H1 (cell line): ENCODE measurements around the gene ELOA. TPM values are rescaled to one million over a fixed set of nuclear protein-coding genes. Genes with fewer than 3 reads are reported as not detected.

Experiments
- CTCF ChIA-PET: fragments of 300-600 bp; sonication (Branson Sonifier 250); formaldehyde crosslinking; loops from one replicate; lab custom pipeline; 2021; ENCODE audit not compliant: partially characterized antibody; lab: Charles Lee
- POLR2A ChIA-PET: fragments of 300-600 bp; sonication (Branson Sonifier 250); formaldehyde crosslinking; loops from one replicate; lab custom pipeline; 2021; ENCODE audit warnings: inconsistent platforms; ENCODE audit not compliant: partially characterized antibody; lab: Charles Lee
- DNase-seq, 2 experiments: peaks; one replicate each; pipeline versions ENCODE4 v3.0.0 to v3.0.0-alpha.2; 2010 to 2022; ENCODE audit warnings: low spot score in 2 of 2, low read depth in 1 of 2, mixed read lengths in 1 of 2
- FAIRE-seq: peaks from 2 replicates; lab custom pipeline; 2011; peaks lifted over from hg19 to GRCh38; lab: Jason Lieb, UNC
- H2AFZ ChIP-seq: 2 replicates; pipeline ENCODE4 v1.8.1; 2012; ENCODE audit warnings: low read length, inconsistent platforms
- H2AK5ac ChIP-seq: 2 replicates; pipeline ENCODE4 v1.6.1; 2013; ENCODE audit warnings: low read depth, low read length
- H2BK120ac ChIP-seq: replicated peaks from 2 replicates; pipeline ENCODE3; 2013; ENCODE audit warnings: low read depth, low read length, inconsistent platforms
- H2BK12ac ChIP-seq: 2 replicates; pipeline ENCODE4 v1.6.1; 2013; ENCODE audit warnings: low read depth, low read length
- H2BK15ac ChIP-seq: 2 replicates; pipeline ENCODE4 v1.6.1; 2013; ENCODE audit warnings: low read length
- H2BK20ac ChIP-seq: 2 replicates; pipeline ENCODE4 v1.6.1; 2013; ENCODE audit warnings: low read length
- H2BK5ac ChIP-seq: 2 replicates; pipeline ENCODE4 v1.6.1; 2013; ENCODE audit warnings: low read depth, low read length
- H3K14ac ChIP-seq: 2 replicates; pipeline ENCODE4 v1.6.1; 2013; ENCODE audit warnings: inconsistent platforms; ENCODE audit not compliant: insufficient read length
- H3K18ac ChIP-seq: 2 replicates; pipeline ENCODE4 v1.6.1; 2013; ENCODE audit warnings: low read length; ENCODE audit errors: extremely low read depth
- H3K23ac ChIP-seq: 2 replicates; pipeline ENCODE4 v1.6.1; 2013; ENCODE audit warnings: inconsistent platforms; ENCODE audit not compliant: insufficient read length
- H3K23me2 ChIP-seq: 2 replicates; pipeline ENCODE4 v1.6.1; 2013; ENCODE audit warnings: low read depth, low read length
- H3K27ac ChIP-seq: 2 replicates; pipeline ENCODE4 v1.6.1; 2011; ENCODE audit warnings: low read depth, low read length, inconsistent platforms
- H3K27me3 ChIP-seq, 4 experiments: replicated peaks in 1 of 4; 1 replicate in 1 of 4; 2 replicates in 3 of 4; pipeline versions ENCODE4 v1.6.1 to v1.8.1; 2011 to 2013; ENCODE audit warnings: low read length in 3 of 4, mild to moderate bottlenecking in 3 of 4, inconsistent platforms in 2 of 4, mixed read lengths in 2 of 4, moderate library complexity in 1 of 4; ENCODE audit not compliant: control insufficient read depth in 3 of 4, insufficient read depth in 3 of 4; ENCODE audit errors: extremely low read depth in 1 of 4
- H3K36me3 ChIP-seq, 4 experiments: 2 replicates each; pipeline versions ENCODE4 v1.6.1 to v1.8.1; 2011 to 2013; ENCODE audit warnings: mild to moderate bottlenecking in 4 of 4, low read length in 3 of 4, moderate library complexity in 2 of 4, control low read depth in 1 of 4, inconsistent platforms in 1 of 4; ENCODE audit not compliant: insufficient read depth in 4 of 4, control insufficient read depth in 2 of 4
- H3K4ac ChIP-seq: replicated peaks from 2 replicates; pipeline ENCODE3; 2013; ENCODE audit warnings: low read length, low read depth, mixed read lengths, inconsistent platforms; ENCODE audit not compliant: insufficient read length
- H3K4me1 ChIP-seq, 4 experiments: replicated peaks in 1 of 4; 1 replicate in 1 of 4; 2 replicates in 3 of 4; pipeline versions ENCODE4 v1.6.1 to v1.8.1; 2011 to 2013; ENCODE audit warnings: low read length in 3 of 4, inconsistent platforms in 2 of 4, mixed read lengths in 1 of 4; ENCODE audit not compliant: insufficient read depth in 4 of 4, control insufficient read depth in 3 of 4
- H3K4me2 ChIP-seq, 2 experiments: 2 replicates each; pipeline versions ENCODE4 v1.6.1 to v1.8.1; 2011 to 2013; ENCODE audit warnings: low read depth in 2 of 2, low read length in 2 of 2, control low read depth in 1 of 2, inconsistent platforms in 1 of 2, mild to moderate bottlenecking in 1 of 2; ENCODE audit not compliant: insufficient read depth in 1 of 2
- H3K4me3 ChIP-seq, 4 experiments: fragments of 200-600, 300-600 bp in 1 of 4; sonication (generic), shearing (Covaris generic), sonication (Bioruptor Twin) in 1 of 4; 2 replicates each; pipeline versions ENCODE4 v1.5.1 to v1.8.1; 2011 to 2016; ENCODE audit warnings: low read length in 4 of 4, low read depth in 3 of 4, control low read depth in 2 of 4, inconsistent platforms in 2 of 4, mild to moderate bottlenecking in 2 of 4, mixed read lengths in 1 of 4, moderate library complexity in 1 of 4; ENCODE audit not compliant: insufficient read depth in 2 of 4; ENCODE audit errors: extremely low read depth in 1 of 4
- H3K56ac ChIP-seq: replicated peaks from 2 replicates; pipeline ENCODE3; 2013; ENCODE audit warnings: low read depth, mild to moderate bottlenecking, mixed read lengths, low read length, inconsistent platforms; ENCODE audit not compliant: insufficient read length
- H3K79me1 ChIP-seq: 2 replicates; pipeline ENCODE4 v1.6.1; 2013; ENCODE audit warnings: low read depth, low read length, control low read depth
- H3K79me2 ChIP-seq, 2 experiments: 2 replicates each; pipeline versions ENCODE4 v1.6.1 to v1.8.1; 2012 to 2013; ENCODE audit warnings: low read length in 2 of 2, mild to moderate bottlenecking in 2 of 2, inconsistent platforms in 1 of 2; ENCODE audit not compliant: insufficient read depth in 2 of 2, control insufficient read depth in 1 of 2
- H3K9ac ChIP-seq, 4 experiments: replicated peaks in 1 of 4; 1 replicate in 1 of 4; 2 replicates in 3 of 4; pipeline versions ENCODE4 v1.6.1 to v1.8.1; 2011 to 2013; ENCODE audit warnings: low read depth in 3 of 4, low read length in 3 of 4, control low read depth in 2 of 4, mild to moderate bottlenecking in 2 of 4, moderate library complexity in 2 of 4, inconsistent platforms in 1 of 4; ENCODE audit errors: extremely low read depth in 1 of 4
- H3K9me3 ChIP-seq, 2 experiments: 2 replicates each; pipeline versions ENCODE4 v1.6.1 to v1.8.1; 2012 to 2013; ENCODE audit warnings: mild to moderate bottlenecking in 2 of 2, moderate library complexity in 2 of 2, control low read depth in 1 of 2, inconsistent platforms in 1 of 2, low read depth in 1 of 2, low read length in 1 of 2, mixed read lengths in 1 of 2; ENCODE audit not compliant: insufficient read depth in 2 of 2
- H4K20me1 ChIP-seq, 2 experiments: replicated peaks in 1 of 2; 2 replicates each; pipeline versions ENCODE3 to v1.8.1; 2011 to 2013; ENCODE audit warnings: inconsistent platforms in 2 of 2, low read length in 2 of 2, mild to moderate bottlenecking in 1 of 2; ENCODE audit not compliant: insufficient read depth in 2 of 2, control insufficient read depth in 1 of 2
- H4K5ac ChIP-seq: 2 replicates; pipeline ENCODE4 v1.6.1; 2013; ENCODE audit warnings: low read length, low read depth, mixed read lengths, inconsistent platforms; ENCODE audit not compliant: insufficient read length
- H4K8ac ChIP-seq: 2 replicates; pipeline ENCODE4 v1.8.0; 2013; ENCODE audit warnings: mild to moderate bottlenecking, moderate library complexity, low read length, inconsistent platforms; ENCODE audit not compliant: insufficient read depth; ENCODE audit errors: extremely low read depth
- H4K91ac ChIP-seq: replicated peaks from 2 replicates; pipeline ENCODE3; 2013; ENCODE audit warnings: low read length, mixed read lengths, inconsistent platforms; ENCODE audit not compliant: insufficient read length
- CEBPB ChIP-seq: IDR thresholded peaks from 2 replicates; pipeline ENCODE4 v1.6.1; 2012; ENCODE audit warnings: low read depth, low read length
- CHD2 ChIP-seq: IDR thresholded peaks from 2 replicates; pipeline ENCODE4 v1.6.1; 2012; ENCODE audit warnings: low read length, improper control_type of control experiment
- CTCF ChIP-seq, 3 experiments: IDR thresholded peaks; 1 replicate in 2 of 3; 2 replicates in 1 of 3; pipeline versions ENCODE4 v1.5.1 to v1.6.1; 2011; ENCODE audit warnings: low read length in 3 of 3, mild to moderate bottlenecking in 3 of 3, inconsistent platforms in 2 of 3, low read depth in 1 of 3, moderate library complexity in 1 of 3; ENCODE audit not compliant: insufficient read depth in 1 of 3; ENCODE audit errors: control extremely low read depth in 1 of 3
- GABPA ChIP-seq: IDR thresholded peaks from 2 replicates; pipeline ENCODE4 v1.6.1; 2011; ENCODE audit warnings: mild to moderate bottlenecking, low read length, moderate library complexity, borderline replicate concordance; ENCODE audit not compliant: insufficient read depth
- NANOG ChIP-seq: IDR thresholded peaks from 2 replicates; pipeline ENCODE4 v1.6.1; 2011; ENCODE audit warnings: low read length, low read depth, mild to moderate bottlenecking, inconsistent platforms; ENCODE audit not compliant: insufficient read depth, poor library complexity, severe bottlenecking
- NRF1 ChIP-seq: IDR thresholded peaks from 2 replicates; pipeline ENCODE4 v1.6.1; 2011; ENCODE audit warnings: mild to moderate bottlenecking, low read depth, low read length, improper control_type of control experiment
- TCF12 ChIP-seq: IDR thresholded peaks from 2 replicates; pipeline ENCODE4 v1.6.1; 2011; ENCODE audit warnings: low read depth, mild to moderate bottlenecking, low read length
- WGBS, 2 experiments: shearing (Covaris generic) in 1 of 2; methylation state at CpG; one replicate each; pipeline versions ENCODE4 v1.1.6 to v1.1.7; 2013 to 2015; ENCODE audit warnings: low lambda C conversion rate in 2 of 2, mixed read lengths in 2 of 2, inconsistent platforms in 1 of 2, low coverage in 1 of 2, missing lambda C conversion rate in 1 of 2; ENCODE audit not compliant: insufficient replicate concordance in 2 of 2, insufficient coverage in 1 of 2, insufficient read length in 1 of 2; ENCODE audit errors: extremely low coverage in 1 of 2, missing lambda C conversion rate in 1 of 2; 5-methylcytosine and 5-hydroxymethylcytosine counted together
- polyA plus RNA-seq, 7 experiments: library from polyadenylated mRNA; depleted of rRNA in 3 of 7; stranded (reverse) in 5 of 7; unstranded in 2 of 7; fragments of >200 nt in 5 of 7; fragments of 200-250 nt in 2 of 7; gene quantifications; 1 replicate in 5 of 7; 2 replicates in 1 of 7; 4 replicates in 1 of 7; pipeline versions ENCODE4 v1.2.1 to v1.2.3, GENCODE V29; 2011 to 2013; ENCODE audit warnings: missing spikeins in 2 of 7, mixed read lengths in 2 of 7
- total RNA-seq: library from RNA; stranded (reverse); fragmentation: NEBNext Ultra II Directional; extraction: Animal tissue kit (Norgen Biotek cat#: 25700); gene quantifications from 2 replicates; pipeline ENCODE4 v1.2.1, GENCODE V29; 2021
- TF ChIP-seq, protein P1 (sequence below): IDR thresholded peaks from 2 replicates; pipeline ENCODE4 v1.6.1; 2012; ENCODE audit warnings: inconsistent platforms

Gene ELOA
- total and polyA plus RNA-seq, 2 of the 8 experiments (the other 6 are each of a cell fraction or from before 2014, with no cell fraction given), result 15.7 to 61.1 TPM

- H2BK20ac ChIP-seq, result no peak overlapping the region
- H3K36me3 ChIP-seq, result peaks cover 0 to 4% (median 0%) of the 10 kb centered on the region in 4 experiments; a peak in 1 of 8 replicates
- H3K79me2 ChIP-seq, result peaks cover 0 to 4% of the 10 kb centered on the region in 2 experiments; a peak in 1 of 4 replicates
- no peak overlapping the region for H3K4me3 ChIP-seq
- no peaks in the 10 kb centered on the region for H3K9me3 ChIP-seq
- no peak overlapping the region for H4K8ac ChIP-seq
- FAIRE-seq (peak; percentile 24), DNase-seq (peak in 1 of 2 experiments; percentile 97)
- ChIA-PET POLR2A (interaction anchor here (0.6 to 2.7 kb wide), 5 partner anchors 19 to 178 kb away, joined by 3 to 13 read pairs (median 3); partner anchors contain the start of gene LYPLA2), CTCF (interaction anchor here (0.6 to 3.2 kb wide), 40 partner anchors 10 to 1055 kb away, joined by 3 to 37 read pairs (median 3); partner anchors contain the start of gene LYPLA2)
- H2AK5ac ChIP-seq, result no peak overlapping the region
- H3K18ac ChIP-seq, result no peak overlapping the region
- peaks cover 0 to 1% of the 10 kb centered on the region in 2 experiments for H4K20me1 ChIP-seq
- no peak overlapping the region for H3K23ac ChIP-seq
- H2BK12ac ChIP-seq, result no peak overlapping the region
- no peak overlapping the region for H2BK120ac ChIP-seq
- H3K23me2 ChIP-seq, result no peaks in the 10 kb centered on the region
- H3K56ac ChIP-seq, result no peak overlapping the region
- H4K91ac ChIP-seq, result no peak overlapping the region
- 29% methylated on average over 14 of the region's 14 CpGs; no CpG with 5 or more reads in 1 of the 2 experiments for WGBS, 2 experiments
- no peaks in the 10 kb centered on the region for H3K4me1 ChIP-seq
- H2BK5ac ChIP-seq, result no peak overlapping the region
- no peak overlapping the region for H4K5ac ChIP-seq
- H2BK15ac ChIP-seq, result no peak overlapping the region
- H2AFZ ChIP-seq, result no peak overlapping the region
- H3K79me1 ChIP-seq, result no peaks in the 10 kb centered on the region
- H3K9ac ChIP-seq, result no peak overlapping the region
- H3K27me3 ChIP-seq, result no peaks in the 10 kb centered on the region
- no peak overlapping the region for H3K14ac ChIP-seq
- no peak overlapping the region for H3K27ac ChIP-seq
- no peak overlapping the region for H3K4me2 ChIP-seq
- H3K4ac ChIP-seq, result no peak overlapping the region
- no peak for TF ChIP-seq CEBPB
- TF ChIP-seq TCF12, result no peak
- TF ChIP-seq NANOG, result no peak
- TF ChIP-seq GABPA, result no peak
- TF ChIP-seq CHD2, result 0 out of 2 replicates have a peak, but pooled peaks have one; percentile 27
- TF ChIP-seq NRF1, result no peak
- peak; percentile 89 to 99 (median 98) for TF ChIP-seq CTCF (IDR thresholded peaks at IDR 0.05; ENCODE audit: control extremely low read depth in 1 of 3, insufficient read depth in 1 of 3, low read depth in 1 of 3, low read length in 3 of 3)
- TF ChIP-seq, protein P1, sequence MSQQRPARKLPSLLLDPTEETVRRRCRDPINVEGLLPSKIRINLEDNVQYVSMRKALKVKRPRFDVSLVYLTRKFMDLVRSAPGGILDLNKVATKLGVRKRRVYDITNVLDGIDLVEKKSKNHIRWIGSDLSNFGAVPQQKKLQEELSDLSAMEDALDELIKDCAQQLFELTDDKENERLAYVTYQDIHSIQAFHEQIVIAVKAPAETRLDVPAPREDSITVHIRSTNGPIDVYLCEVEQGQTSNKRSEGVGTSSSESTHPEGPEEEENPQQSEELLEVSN, result no peak
Observed at GRCh38 chr1:23772049-23772853, 29.0 kb downstream of the ELOA start.
